ENCODE results near the gene GAB2.
"Not testable (repeated sequence)": the region's sequence is repeated elsewhere in the genome, so short reads cannot be mapped to it uniquely, and the experiment has no call there.

The GAB2 gene

DNA sequence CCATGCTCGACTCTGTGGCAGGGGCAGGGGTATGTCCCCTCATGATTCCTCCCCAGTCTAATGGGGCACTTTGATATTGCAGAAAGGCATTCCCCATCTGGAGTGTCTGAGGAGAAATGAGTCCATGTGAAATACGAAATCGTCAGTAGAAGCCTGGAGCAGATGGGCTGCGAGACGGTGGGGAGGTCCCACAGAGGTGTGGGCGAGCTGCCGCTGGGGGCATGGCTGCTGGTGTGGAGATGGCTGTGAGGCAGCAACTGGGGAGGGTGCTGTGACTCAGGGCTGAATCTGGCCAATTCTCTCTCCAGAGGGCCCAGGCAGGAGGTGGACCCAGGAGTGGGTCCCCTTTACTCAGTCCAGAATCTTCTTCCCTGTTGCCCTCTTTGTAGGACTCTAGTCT, 240.4 kb downstream of the GAB2 start:
- H3K27me3 ChIP-seq (ENCODE audit: control insufficient read depth, insufficient read depth, low read length), result no peaks in the 10 kb centered on the region
- H3K4me3 ChIP-seq (ENCODE audit: low read depth, low read length), result no peak overlapping the region
- no peaks in the 10 kb centered on the region for H3K9me3 ChIP-seq (ENCODE audit: control insufficient read depth, low read length)
- H3K36me3 ChIP-seq (ENCODE audit: control insufficient read depth, insufficient read depth, low read length), result no peaks in the 10 kb centered on the region
- H3K27ac ChIP-seq, result no peak overlapping the region
- TF ChIP-seq, protein P1, sequence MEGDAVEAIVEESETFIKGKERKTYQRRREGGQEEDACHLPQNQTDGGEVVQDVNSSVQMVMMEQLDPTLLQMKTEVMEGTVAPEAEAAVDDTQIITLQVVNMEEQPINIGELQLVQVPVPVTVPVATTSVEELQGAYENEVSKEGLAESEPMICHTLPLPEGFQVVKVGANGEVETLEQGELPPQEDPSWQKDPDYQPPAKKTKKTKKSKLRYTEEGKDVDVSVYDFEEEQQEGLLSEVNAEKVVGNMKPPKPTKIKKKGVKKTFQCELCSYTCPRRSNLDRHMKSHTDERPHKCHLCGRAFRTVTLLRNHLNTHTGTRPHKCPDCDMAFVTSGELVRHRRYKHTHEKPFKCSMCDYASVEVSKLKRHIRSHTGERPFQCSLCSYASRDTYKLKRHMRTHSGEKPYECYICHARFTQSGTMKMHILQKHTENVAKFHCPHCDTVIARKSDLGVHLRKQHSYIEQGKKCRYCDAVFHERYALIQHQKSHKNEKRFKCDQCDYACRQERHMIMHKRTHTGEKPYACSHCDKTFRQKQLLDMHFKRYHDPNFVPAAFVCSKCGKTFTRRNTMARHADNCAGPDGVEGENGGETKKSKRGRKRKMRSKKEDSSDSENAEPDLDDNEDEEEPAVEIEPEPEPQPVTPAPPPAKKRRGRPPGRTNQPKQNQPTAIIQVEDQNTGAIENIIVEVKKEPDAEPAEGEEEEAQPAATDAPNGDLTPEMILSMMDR (IDR thresholded peaks at IDR 0.05), result no peak
- no peaks in the 10 kb centered on the region for H3K79me2 ChIP-seq
- H2AFZ ChIP-seq, result no peak overlapping the region
- H3K4me1 ChIP-seq, result no peaks in the 10 kb centered on the region
- no peak overlapping the region for H3K9ac ChIP-seq
- no peak overlapping the region for H3K4me2 ChIP-seq (ENCODE audit: low read length)

DNA sequence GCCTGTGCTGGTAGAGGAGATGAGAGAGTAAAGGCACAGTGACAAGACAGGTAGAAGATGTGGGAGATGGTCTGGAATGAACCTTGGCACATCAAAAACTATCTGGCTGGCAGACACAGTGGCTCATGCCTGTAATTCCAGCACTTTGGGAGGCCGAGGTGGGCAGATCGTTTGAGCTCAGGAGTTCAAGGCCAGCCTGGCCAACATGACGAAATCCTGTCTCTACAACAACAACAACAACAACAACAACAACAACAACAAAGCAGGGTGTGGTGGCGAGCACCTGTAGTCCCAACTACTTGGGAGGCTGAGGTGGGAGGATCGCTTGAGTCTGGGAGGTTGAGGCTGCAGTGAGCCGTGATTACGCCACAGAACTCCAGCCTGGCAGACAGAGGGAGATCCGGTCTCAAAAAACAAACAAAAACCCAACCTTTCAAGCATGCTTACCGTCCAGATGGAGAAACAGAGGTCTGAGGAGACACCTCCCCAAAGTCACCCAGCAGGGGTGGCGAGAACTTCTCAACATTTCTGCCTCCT, 240.9 kb downstream of the GAB2 start:
- Histone ChIP-seq H3K4me2 (ENCODE audit: low read length) (no peak overlapping the region), H3K36me3 (ENCODE audit: control insufficient read depth, insufficient read depth, low read length) (no peaks in the 10 kb centered on the region), H3K9me3 (ENCODE audit: control insufficient read depth, low read length) (no peaks in the 10 kb centered on the region), H3K27ac (no peak overlapping the region), H3K4me1 (no peaks in the 10 kb centered on the region), H3K27me3 (ENCODE audit: control insufficient read depth, insufficient read depth, low read length) (no peaks in the 10 kb centered on the region), H3K4me3 (ENCODE audit: low read depth, low read length) (no peak overlapping the region), H2AFZ (no peak overlapping the region), H3K79me2 (no peaks in the 10 kb centered on the region), H3K9ac (no peak overlapping the region)
- TF ChIP-seq, protein P1 (IDR thresholded peaks at IDR 0.05), result no peak

DNA sequence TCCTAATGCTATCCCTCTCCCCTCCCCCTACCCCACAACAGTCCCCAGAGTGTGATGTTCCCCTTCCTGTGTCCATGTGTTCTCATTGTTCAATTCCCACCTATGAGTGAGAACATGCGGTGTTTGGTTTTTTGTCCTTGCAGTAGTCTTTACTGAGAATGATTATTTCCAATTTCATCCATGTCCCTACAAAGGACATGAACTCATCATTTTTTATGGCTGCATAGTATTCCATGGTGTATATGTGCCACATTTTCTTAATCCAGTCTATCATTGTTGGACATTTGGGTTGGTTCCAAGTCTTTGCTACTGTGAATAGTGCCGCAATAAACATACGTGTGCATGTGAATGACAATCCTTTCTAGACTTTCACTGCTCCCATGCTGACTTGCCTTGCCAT, 241.8 kb downstream of the GAB2 start:
- not testable (repeated sequence) for H3K4me2 ChIP-seq (ENCODE audit: low read length); H3K79me2 ChIP-seq; H3K36me3 ChIP-seq (ENCODE audit: control insufficient read depth, insufficient read depth, low read length); H3K9me3 ChIP-seq (ENCODE audit: control insufficient read depth, low read length); H3K27ac ChIP-seq; H3K9ac ChIP-seq; H3K4me1 ChIP-seq; H3K4me3 ChIP-seq (ENCODE audit: low read depth, low read length); H2AFZ ChIP-seq; H3K27me3 ChIP-seq (ENCODE audit: control insufficient read depth, insufficient read depth, low read length)

DNA sequence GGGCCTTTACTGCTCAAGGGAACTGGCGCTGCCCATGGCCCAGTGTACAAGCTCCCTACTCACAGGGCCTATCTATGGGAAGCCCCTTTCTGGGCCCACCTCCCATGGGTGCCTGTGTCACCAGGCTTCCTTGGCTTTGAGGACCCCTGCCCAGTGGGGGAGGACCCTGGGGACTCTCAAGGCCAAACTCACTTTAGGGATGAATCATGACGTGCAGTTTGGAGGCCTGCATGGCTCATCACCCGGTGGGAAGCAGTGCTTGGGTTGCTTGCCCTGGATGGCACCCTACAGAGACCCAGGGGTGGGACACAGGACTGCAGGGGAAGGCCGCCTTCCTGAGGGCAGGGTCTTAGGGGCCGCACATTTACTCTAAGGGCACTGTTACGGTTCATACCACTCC, 245.7 kb downstream of the GAB2 start:
- no peaks in the 10 kb centered on the region for H3K27me3 ChIP-seq (ENCODE audit: control insufficient read depth, insufficient read depth, low read length)
- TF ChIP-seq, protein P1 (IDR thresholded peaks at IDR 0.05), result no peak
- no peaks in the 10 kb centered on the region for H3K9me3 ChIP-seq (ENCODE audit: control insufficient read depth, low read length)

DNA sequence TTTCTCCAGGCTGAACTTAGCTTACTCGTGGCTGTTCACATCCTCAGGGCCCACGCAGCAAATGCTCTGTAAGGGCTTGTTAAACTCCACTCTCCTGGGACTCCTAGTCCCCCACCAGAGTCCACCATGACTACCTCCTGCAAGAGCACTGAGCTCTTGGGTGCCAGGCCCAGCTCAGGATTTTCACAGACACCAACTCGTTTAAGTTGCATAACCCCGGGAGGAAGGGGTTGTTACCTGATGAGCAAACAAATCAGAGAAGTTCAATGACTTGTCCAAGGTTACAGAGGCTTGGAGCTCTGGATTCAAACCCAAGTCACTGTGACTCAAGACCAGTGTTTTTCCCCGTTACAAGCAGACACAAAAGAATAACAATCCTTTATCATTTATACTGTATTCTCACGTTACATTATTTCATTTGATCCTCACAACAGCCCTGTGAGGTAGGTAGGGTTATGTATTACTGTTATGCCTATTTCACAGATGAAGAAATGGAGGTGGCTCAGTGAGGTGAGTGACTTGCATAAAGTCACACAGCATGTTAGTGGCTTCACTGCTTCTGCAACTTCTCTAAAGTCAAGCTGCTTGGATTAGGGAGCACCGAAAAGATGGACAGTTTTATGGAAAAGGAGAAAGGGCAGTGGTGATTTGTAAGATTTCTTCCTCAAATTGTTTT, 246.6 kb downstream of the GAB2 start:
- Histone ChIP-seq H3K4me2 (ENCODE audit: low read length) (no peak overlapping the region), H3K4me1 (no peaks in the 10 kb centered on the region), H3K9ac (no peak overlapping the region), H3K27ac (no peak overlapping the region), H3K79me2 (no peaks in the 10 kb centered on the region), H3K9me3 (ENCODE audit: control insufficient read depth, low read length) (no peaks in the 10 kb centered on the region), H2AFZ (no peak overlapping the region), H3K27me3 (ENCODE audit: control insufficient read depth, insufficient read depth, low read length) (no peaks in the 10 kb centered on the region), H3K36me3 (ENCODE audit: control insufficient read depth, insufficient read depth, low read length) (no peaks in the 10 kb centered on the region), H3K4me3 (ENCODE audit: low read depth, low read length) (no peak overlapping the region)
- TF ChIP-seq, protein P1 (IDR thresholded peaks at IDR 0.05), result no peak

More for the DNA sequence above, 245.7 kb downstream of the GAB2 start:
- Histone ChIP-seq H3K27ac (no peak overlapping the region), H2AFZ (no peak overlapping the region), H3K4me1 (no peaks in the 10 kb centered on the region), H3K36me3 (ENCODE audit: control insufficient read depth, insufficient read depth, low read length) (no peaks in the 10 kb centered on the region), H3K4me3 (ENCODE audit: low read depth, low read length) (no peak overlapping the region), H3K79me2 (no peaks in the 10 kb centered on the region), H3K4me2 (ENCODE audit: low read length) (no peak overlapping the region), H3K9ac (no peak overlapping the region)
